ENCODE data around the gene LRIF1. TPM values are rescaled to one million over a fixed set of nuclear protein-coding genes. Genes with fewer than 3 reads are reported as not detected.
"Not testable (repeated sequence)": the region's sequence is repeated elsewhere in the genome, so short reads cannot be mapped to it uniquely, and the experiment has no call there.

LRIF1 gene
- total RNA-seq (10 to 100 TPM in 1 of 4 donors, 1 to 10 TPM in 3; 4.5 to 10.3 (median 5.6) TPM), polyA plus RNA-seq (10 to 100 TPM in 1 of 3 donors, 1 to 10 TPM in 2; 4.2 to 10.3 (median 6.0) TPM)

GRCh38 chr1:110963691-110964454, at the start of gene LRIF1:
Gene LRIF1, minus strand, starts transcription at chr1:110963922. Its CDS starts 234 bp downstream, at chr1:110963688.
- 2% methylated on average over 54 of the region's 54 CpGs for WGBS, 2 donors
- H3K27ac ChIP-seq: peak within 1 kb of the TSS; percentile 86 to 91 (median 90)
- peaks cover 0 to 10% (median 1%) of the 10 kb centered on the region in 4 donors for H3K9me3 ChIP-seq
- intact Hi-C loops (cut with DNase I): no loop called here
- TF ChIP-seq CTCF (IDR thresholded peaks at IDR 0.05) (peak; percentile 38 to 59 (median 47)), POLR2AphosphoS5 (IDR thresholded peaks at IDR 0.05) (peak; percentile 89 to 96 (median 94)), POLR2A (IDR thresholded peaks at IDR 0.05) (peak; percentile 80 to 84), EP300 (IDR thresholded peaks at IDR 0.05) (no peak)
- H3K27me3 ChIP-seq: peaks cover 0 to 7% (median 0%) of the 10 kb centered on the region in 3 donors
- peak; percentile 99 for DNase-seq
- H3K4me1 ChIP-seq: peaks cover 0 to 17% (median 2%) of the 10 kb centered on the region in 4 donors
- H3K36me3 ChIP-seq: peaks cover 0 to 4% (median 2%) of the 10 kb centered on the region in 4 donors
- H3K4me3 ChIP-seq: peak within 1 kb of the TSS; percentile 52 to 71 (median 59)

GRCh38 chr1:111008031-111008430, 44.3 kb upstream of the LRIF1 start:
- H3K4me1 ChIP-seq: no peaks in the 10 kb centered on the region
- DNase-seq: no peak
- intact Hi-C loops (cut with DNase I): no loop called here
- H3K36me3 ChIP-seq: no peaks in the 10 kb centered on the region
- no peak for TF ChIP-seq EP300 (IDR thresholded peaks at IDR 0.05)
- TF ChIP-seq CTCF (IDR thresholded peaks at IDR 0.05): no peak
- no peak for TF ChIP-seq POLR2AphosphoS5 (IDR thresholded peaks at IDR 0.05)
- TF ChIP-seq POLR2A (IDR thresholded peaks at IDR 0.05): no peak
- H3K9me3 ChIP-seq: peaks cover 0 to 3% (median under 1%) of the 10 kb centered on the region in 4 donors
- WGBS, 2 donors: 84 to 87% methylated on average over 2 of the region's 2 CpGs
- H3K27ac ChIP-seq: no peak overlapping the region
- H3K27me3 ChIP-seq: no peaks in the 10 kb centered on the region
- no peak overlapping the region for H3K4me3 ChIP-seq

GRCh38 chr1:111006556-111006955, 42.8 kb upstream of the LRIF1 start:
- Histone ChIP-seq H3K36me3 (no peaks in the 10 kb centered on the region), H3K9me3 (peaks cover 0 to 3% (median under 1%) of the 10 kb centered on the region in 4 donors), H3K4me1 (no peaks in the 10 kb centered on the region), H3K27me3 (no peaks in the 10 kb centered on the region), H3K4me3 (no peak overlapping the region), H3K27ac (no peak overlapping the region)
- WGBS, 2 donors: 82 to 90% methylated on average over 1 of the region's 1 CpG
- TF ChIP-seq CTCF (IDR thresholded peaks at IDR 0.05) (no peak), POLR2AphosphoS5 (IDR thresholded peaks at IDR 0.05) (no peak), POLR2A (IDR thresholded peaks at IDR 0.05) (no peak), EP300 (IDR thresholded peaks at IDR 0.05) (no peak)
- intact Hi-C loops (cut with DNase I): no loop called here
- DNase-seq: no peak

- DNase-seq; H3K9me3 ChIP-seq; intact Hi-C loops (cut with DNase I); H3K36me3 ChIP-seq; H3K27me3 ChIP-seq; H3K27ac ChIP-seq; H3K4me1 ChIP-seq; H3K4me3 ChIP-seq: not testable (repeated sequence)
Observed at GRCh38 chr1:110999607-111000006, 35.9 kb upstream of the LRIF1 start.

GRCh38 chr1:110992329-110992728, 28.6 kb upstream of the LRIF1 start:
- intact Hi-C loops (cut with DNase I); H3K4me3 ChIP-seq; H3K9me3 ChIP-seq; DNase-seq; H3K36me3 ChIP-seq; H3K27me3 ChIP-seq; H3K27ac ChIP-seq; H3K4me1 ChIP-seq: not testable (repeated sequence)
- 7 to 24% methylated on average over 2 of the region's 2 CpGs for WGBS, 2 donors

GRCh38 chr1:110991295-110991694, 27.6 kb upstream of the LRIF1 start:
- peaks cover 0 to 11% (median 0%) of the 10 kb centered on the region in 4 donors for H3K4me1 ChIP-seq
- 75 to 82% methylated on average over 1 of the region's 1 CpG for WGBS, 2 donors
- DNase-seq; H3K27ac ChIP-seq; H3K27me3 ChIP-seq; H3K9me3 ChIP-seq; H3K4me3 ChIP-seq; H3K36me3 ChIP-seq; intact Hi-C loops (cut with DNase I): not testable (repeated sequence)
